K562 (cell line): ENCODE measurements around the gene PIP4K2C. TPM values are rescaled to one million over a fixed set of nuclear protein-coding genes. Genes with fewer than 3 reads are reported as not detected.
A peak's percentile ranks its signal among the peaks of the same experiment; 100 is the strongest.

Experiments used
- ARID1B ChIP-seq: fragments of 450-650 bp; IDR thresholded peaks from 2 replicates; pipeline ENCODE4 v1.6.1; 2016; ENCODE audit warnings: antibody characterized with exemption, mild to moderate bottlenecking, inconsistent platforms
- ELF2 ChIP-seq: fragments of 250-450 bp; sonication (Bioruptor Pico); IDR thresholded peaks from 2 replicates; pipeline ENCODE4 v1.5.0; 2021; ENCODE audit warnings: mild to moderate bottlenecking
- FIP1L1 ChIP-seq: fragments of 200-400 bp; formaldehyde crosslinking; IDR thresholded peaks from 2 replicates; pipeline ENCODE4 v1.6.1; 2018; ENCODE audit warnings: mild to moderate bottlenecking, low read depth, low read length; ENCODE audit not compliant: poor library complexity, severe bottlenecking
- FOXJ3 ChIP-seq: sonication (generic); formaldehyde crosslinking; IDR thresholded peaks from 2 replicates; pipeline ENCODE4 v1.4.0; 2020; ENCODE audit warnings: mild to moderate bottlenecking, missing genetic modification reagents
- FOXM1 ChIP-seq, 2 experiments: fragments of 450-650 bp in 1 of 2; sonication (generic) in 1 of 2; formaldehyde crosslinking in 1 of 2; IDR thresholded peaks; 2 replicates each; pipeline versions ENCODE4 v1.6.1 to v1.9.0; 2017 to 2022; ENCODE audit warnings: low read depth in 2 of 2, mild to moderate bottlenecking in 2 of 2, missing genetic modification reagents in 1 of 2, moderate library complexity in 1 of 2
- GATAD2B ChIP-seq: fragments of 450-650 bp; IDR thresholded peaks from 2 replicates; pipeline ENCODE4 v1.6.1; 2017; ENCODE audit warnings: mild to moderate bottlenecking, borderline replicate concordance
- HEY1 ChIP-seq: fragments of 250-450 bp; sonication (Bioruptor Pico); IDR thresholded peaks from 2 replicates; pipeline ENCODE4 v1.5.0; 2020; ENCODE audit warnings: mild to moderate bottlenecking, moderate library complexity, borderline replicate concordance
- JUN ChIP-seq, 2 experiments: sonication (generic) in 1 of 2; formaldehyde crosslinking in 1 of 2; IDR thresholded peaks; 2 replicates each; pipeline versions ENCODE4 v1.6.1 to v1.8.0; 2012 to 2022; ENCODE audit warnings: borderline replicate concordance in 2 of 2, mild to moderate bottlenecking in 2 of 2, improper control_type of control experiment in 1 of 2, low read depth in 1 of 2, low read length in 1 of 2, missing genetic modification reagents in 1 of 2
- MBD2 ChIP-seq: sonication (generic); IDR thresholded peaks from 2 replicates; pipeline ENCODE4 v1.6.1; 2016; ENCODE audit warnings: low read depth, borderline replicate concordance
- POLR2AphosphoS2 ChIP-seq: IDR thresholded peaks from 2 replicates; pipeline ENCODE4 v1.6.1; 2012; ENCODE audit warnings: low read length, improper control_type of control experiment
- POLR2B ChIP-seq: fragments of 450-650 bp; IDR thresholded peaks from 2 replicates; pipeline ENCODE4 v1.6.1; 2018; ENCODE audit warnings: low read depth; ENCODE audit not compliant: partially characterized antibody
- POLR2H ChIP-seq: IDR thresholded peaks from 2 replicates; pipeline ENCODE4 v1.6.1; 2016; ENCODE audit warnings: missing genetic modification characterization, low read depth, mild to moderate bottlenecking, control low read depth, missing compliant biosample characterization, moderate library complexity
- PRPF4 ChIP-seq: fragments of 200-400 bp; formaldehyde crosslinking; IDR thresholded peaks from one replicate; pipeline ENCODE4 v1.6.1; 2017; ENCODE audit warnings: low read length, low read depth, mild to moderate bottlenecking; ENCODE audit not compliant: insufficient read depth, poor library complexity, severe bottlenecking
- PYGO2 ChIP-seq: fragments of 450-650 bp; IDR thresholded peaks from 2 replicates; pipeline ENCODE4 v1.6.1; 2016; ENCODE audit warnings: mild to moderate bottlenecking, missing genetic modification characterization, moderate library complexity, missing compliant biosample characterization
- RNF2 ChIP-seq: sonication (generic); IDR thresholded peaks from 2 replicates; pipeline ENCODE4 v1.6.1; 2016
- ZBED1 ChIP-seq: IDR thresholded peaks from 2 replicates; pipeline ENCODE4 v1.6.1; 2014
- ZNF561 ChIP-seq: fragments of 450-650 bp; formaldehyde crosslinking; conservative IDR thresholded peaks from 2 replicates; pipeline ENCODE4 v1.4.0; 2020; ENCODE audit warnings: mild to moderate bottlenecking, moderate library complexity
- ZNF699 ChIP-seq: fragments of 250-450 bp; sonication (Bioruptor Pico); IDR thresholded peaks from 2 replicates; pipeline ENCODE4 v1.8.0; 2021; ENCODE audit warnings: mild to moderate bottlenecking, moderate library complexity; ENCODE audit not compliant: insufficient replicate concordance
- polyA plus RNA-seq, 8 experiments: library from polyadenylated mRNA; depleted of rRNA in 4 of 8; stranded (reverse) in 5 of 8; unstranded in 3 of 8; fragments of >200 nt; fragmentation: Nextera tagmentation in 2 of 8; fragmentation: Illumina TruSeq in 1 of 8; extraction: Ambion mirVana in 2 of 8; extraction: Trizol in 1 of 8; gene quantifications; 2 replicates each; pipeline versions ENCODE4 v1.2.1 to v1.2.3, GENCODE V29; 2011 to 2014; ENCODE audit warnings: inconsistent platforms in 1 of 8, missing spikeins in 1 of 8
- total RNA-seq, 7 experiments: library from RNA; depleted of rRNA in 6 of 7; stranded (reverse); fragments of >200 nt in 6 of 7; fragmentation: Illumina TruSeq in 2 of 7; extraction: Trizol in 2 of 7; gene quantifications; 2 replicates each; pipeline versions ENCODE4 v1.2.1 to v1.2.3, GENCODE V29; 2011 to 2021; ENCODE audit warnings: low replicate concordance in 1 of 7
- TF ChIP-seq, protein P1 (sequence below): fragments of 250-450 bp; sonication (Bioruptor Pico); IDR thresholded peaks from 2 replicates; pipeline ENCODE4 v1.4.0; 2020; ENCODE audit warnings: mild to moderate bottlenecking, moderate library complexity
- TF ChIP-seq, protein P2 (sequence below): sonication (generic); formaldehyde crosslinking; IDR thresholded peaks from 2 replicates; pipeline ENCODE4 v1.8.0; 2022; ENCODE audit warnings: mild to moderate bottlenecking, low read depth, missing genetic modification reagents

PIP4K2C gene
- total and polyA plus RNA-seq, 9 of the 15 experiments (the other 6 are each of a cell fraction or from before 2014, with no cell fraction given), result 9.0 to 41.4 (median 18.3) TPM

DNA sequence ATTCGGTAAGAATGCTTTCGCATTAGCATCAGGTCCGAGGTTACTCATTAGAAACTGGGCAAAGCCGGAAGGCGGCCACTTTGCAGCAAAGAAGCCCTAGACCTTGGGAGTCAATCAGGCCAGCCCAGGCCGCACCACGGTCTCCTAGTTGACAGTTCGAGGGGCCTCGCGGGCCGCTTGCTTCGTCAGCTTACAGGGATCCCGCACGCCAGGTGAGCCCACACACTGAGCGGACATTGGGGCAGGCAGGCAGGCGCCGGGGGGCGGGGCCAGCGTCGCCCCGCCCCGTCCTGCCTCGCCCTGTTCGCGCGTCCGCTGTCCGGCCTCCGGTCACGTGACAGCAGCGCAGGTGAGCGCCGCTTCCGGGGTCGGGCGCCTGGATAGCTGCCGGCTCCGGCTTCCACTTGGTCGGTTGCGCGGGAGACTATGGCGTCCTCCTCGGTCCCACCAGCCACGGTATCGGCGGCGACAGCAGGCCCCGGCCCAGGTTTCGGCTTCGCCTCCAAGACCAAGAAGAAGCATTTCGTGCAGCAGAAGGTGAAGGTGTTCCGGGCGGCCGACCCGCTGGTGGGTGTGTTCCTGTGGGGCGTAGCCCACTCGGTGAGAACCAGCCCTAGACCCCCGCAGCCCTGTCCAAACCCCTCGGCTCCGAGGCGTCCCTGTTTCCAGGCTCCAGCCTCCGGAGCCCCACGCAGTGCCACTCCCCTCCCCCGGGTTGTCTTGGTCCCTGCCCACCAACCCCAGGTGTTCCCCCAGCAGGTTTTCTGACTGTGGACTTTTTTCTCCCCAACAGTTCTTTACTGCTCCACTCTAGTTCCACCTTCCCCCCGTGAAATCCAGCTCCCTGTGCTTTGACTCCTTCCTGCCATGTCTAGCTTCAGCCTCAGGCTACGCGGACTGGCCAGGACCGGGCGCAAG, at the start of gene PIP4K2C (continued):
- TF ChIP-seq PYGO2 (no peak), MBD2 (peak; percentile 40; the same call in 1 of the 2 replicates), POLR2AphosphoS2 (no peak), ZNF561 (CRISPR knock-in tag) (0 out of 2 replicates have a peak, but pooled peaks have one; percentile 42), POLR2B (peak; percentile 40), ARID1B (no peak), FOXJ3 (CRISPR knock-in tag) (no peak), PRPF4 (no peak), GATAD2B (peak; percentile 73; the same call in 1 of the 2 replicates), ELF2 (CRISPR knock-in tag) (peak; percentile 96), JUN (IDR thresholded peaks at IDR 0.05; ENCODE audit: borderline replicate concordance, low read depth, low read length) (no peak), JUN (CRISPR knock-in tag; IDR thresholded peaks at IDR 0.05; ENCODE audit: borderline replicate concordance) (no peak), FIP1L1 (peak; percentile 80), ZBED1 (no peak), ZNF699 (CRISPR knock-in tag) (no peak), POLR2H (tag) (no peak), RNF2 (0 out of 2 replicates have a peak, but pooled peaks have one; percentile 30), FOXM1 (IDR thresholded peaks at IDR 0.05; ENCODE audit: low read depth) (no peak), FOXM1 (CRISPR knock-in tag; IDR thresholded peaks at IDR 0.05; ENCODE audit: low read depth) (0 out of 2 replicates have a peak, but pooled peaks have one; percentile 64), HEY1 (CRISPR knock-in tag) (no peak)
- TF ChIP-seq, protein P1, sequence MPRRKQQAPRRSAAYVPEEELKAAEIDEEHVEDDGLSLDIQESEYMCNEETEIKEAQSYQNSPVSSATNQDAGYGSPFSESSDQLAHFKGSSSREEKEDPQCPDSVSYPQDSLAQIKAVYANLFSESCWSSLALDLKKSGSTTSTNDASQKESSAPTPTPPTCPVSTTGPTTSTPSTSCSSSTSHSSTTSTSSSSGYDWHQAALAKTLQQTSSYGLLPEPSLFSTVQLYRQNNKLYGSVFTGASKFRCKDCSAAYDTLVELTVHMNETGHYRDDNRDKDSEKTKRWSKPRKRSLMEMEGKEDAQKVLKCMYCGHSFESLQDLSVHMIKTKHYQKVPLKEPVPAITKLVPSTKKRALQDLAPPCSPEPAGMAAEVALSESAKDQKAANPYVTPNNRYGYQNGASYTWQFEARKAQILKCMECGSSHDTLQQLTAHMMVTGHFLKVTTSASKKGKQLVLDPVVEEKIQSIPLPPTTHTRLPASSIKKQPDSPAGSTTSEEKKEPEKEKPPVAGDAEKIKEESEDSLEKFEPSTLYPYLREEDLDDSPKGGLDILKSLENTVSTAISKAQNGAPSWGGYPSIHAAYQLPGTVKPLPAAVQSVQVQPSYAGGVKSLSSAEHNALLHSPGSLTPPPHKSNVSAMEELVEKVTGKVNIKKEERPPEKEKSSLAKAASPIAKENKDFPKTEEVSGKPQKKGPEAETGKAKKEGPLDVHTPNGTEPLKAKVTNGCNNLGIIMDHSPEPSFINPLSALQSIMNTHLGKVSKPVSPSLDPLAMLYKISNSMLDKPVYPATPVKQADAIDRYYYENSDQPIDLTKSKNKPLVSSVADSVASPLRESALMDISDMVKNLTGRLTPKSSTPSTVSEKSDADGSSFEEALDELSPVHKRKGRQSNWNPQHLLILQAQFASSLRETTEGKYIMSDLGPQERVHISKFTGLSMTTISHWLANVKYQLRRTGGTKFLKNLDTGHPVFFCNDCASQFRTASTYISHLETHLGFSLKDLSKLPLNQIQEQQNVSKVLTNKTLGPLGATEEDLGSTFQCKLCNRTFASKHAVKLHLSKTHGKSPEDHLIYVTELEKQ (CRISPR knock-in tag), result no peak
- TF ChIP-seq, protein P2, sequence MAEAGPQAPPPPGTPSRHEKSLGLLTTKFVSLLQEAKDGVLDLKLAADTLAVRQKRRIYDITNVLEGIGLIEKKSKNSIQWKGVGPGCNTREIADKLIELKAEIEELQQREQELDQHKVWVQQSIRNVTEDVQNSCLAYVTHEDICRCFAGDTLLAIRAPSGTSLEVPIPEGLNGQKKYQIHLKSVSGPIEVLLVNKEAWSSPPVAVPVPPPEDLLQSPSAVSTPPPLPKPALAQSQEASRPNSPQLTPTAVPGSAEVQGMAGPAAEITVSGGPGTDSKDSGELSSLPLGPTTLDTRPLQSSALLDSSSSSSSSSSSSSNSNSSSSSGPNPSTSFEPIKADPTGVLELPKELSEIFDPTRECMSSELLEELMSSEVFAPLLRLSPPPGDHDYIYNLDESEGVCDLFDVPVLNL (CRISPR knock-in tag), result no peak
